ENCODE data around the gene CCDC27.

- no peak for TF ChIP-seq CTCF (IDR thresholded peaks at IDR 0.05)
- no peak for TF ChIP-seq EZH2 (IDR thresholded peaks at IDR 0.05)
- no peak for TF ChIP-seq EZH2phosphoT487 (IDR thresholded peaks at IDR 0.05)
Measured at GRCh38 chr1:3702528-3702927, 49.7 kb upstream of the CCDC27 start.

All from neural progenitor cell (in vitro differentiated cells).